Stimulated activated CD4-positive, alpha-beta T cell treated with anti-CD3 and anti-CD28 coated beads, Interleukin-4, amount 100 ng/mL, for 24 hours (primary cell): ENCODE measurements around the gene VPS52.

ENCODE experiments used
- DNase-seq: peaks from one replicate; pipeline ENCODE4 v3.0.0-alpha.2; 2020

Gene VPS52

GRCh38 chr6:33207552-33208090, 64.1 kb downstream of the VPS52 start:
- DNase-seq = no peak

DNA sequence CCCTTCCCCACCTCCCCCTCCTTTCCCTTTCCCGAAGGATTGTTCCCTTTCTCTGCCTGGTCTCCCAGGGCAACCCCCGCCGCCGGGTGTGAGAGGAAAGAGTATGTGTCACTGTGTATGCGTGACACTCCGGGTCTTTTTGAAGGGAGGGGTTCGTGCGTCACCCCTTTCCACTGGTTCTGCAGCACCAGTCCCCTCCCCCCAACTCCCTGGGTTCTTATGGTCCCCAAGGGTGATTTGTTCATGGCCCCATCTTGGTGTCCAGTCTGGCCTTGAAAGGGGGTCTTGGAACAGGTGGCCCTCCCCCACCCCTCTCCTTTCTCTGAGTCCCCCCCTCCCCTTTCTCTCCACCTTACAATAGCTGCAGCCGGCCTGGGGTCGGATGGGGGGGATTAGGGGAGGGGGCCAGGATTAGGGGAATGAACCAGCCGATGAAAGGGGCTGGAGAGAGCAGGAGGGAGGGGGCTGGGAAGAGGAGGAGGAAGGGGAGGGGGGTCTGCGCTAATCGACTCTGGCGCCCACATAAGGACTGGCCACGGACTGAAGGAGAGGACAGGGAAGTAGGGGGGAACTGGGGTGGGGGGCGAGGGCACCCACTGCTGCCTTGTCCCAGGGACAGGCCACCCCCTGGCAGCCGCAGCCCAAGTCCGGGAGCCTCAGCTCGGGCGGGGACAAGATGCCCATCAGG, 64.7 kb downstream of the VPS52 start:
- no peak for DNase-seq

GRCh38 chr6:33206027-33206863, 65.4 kb downstream of the VPS52 start:
- DNase-seq = no peak

DNA sequence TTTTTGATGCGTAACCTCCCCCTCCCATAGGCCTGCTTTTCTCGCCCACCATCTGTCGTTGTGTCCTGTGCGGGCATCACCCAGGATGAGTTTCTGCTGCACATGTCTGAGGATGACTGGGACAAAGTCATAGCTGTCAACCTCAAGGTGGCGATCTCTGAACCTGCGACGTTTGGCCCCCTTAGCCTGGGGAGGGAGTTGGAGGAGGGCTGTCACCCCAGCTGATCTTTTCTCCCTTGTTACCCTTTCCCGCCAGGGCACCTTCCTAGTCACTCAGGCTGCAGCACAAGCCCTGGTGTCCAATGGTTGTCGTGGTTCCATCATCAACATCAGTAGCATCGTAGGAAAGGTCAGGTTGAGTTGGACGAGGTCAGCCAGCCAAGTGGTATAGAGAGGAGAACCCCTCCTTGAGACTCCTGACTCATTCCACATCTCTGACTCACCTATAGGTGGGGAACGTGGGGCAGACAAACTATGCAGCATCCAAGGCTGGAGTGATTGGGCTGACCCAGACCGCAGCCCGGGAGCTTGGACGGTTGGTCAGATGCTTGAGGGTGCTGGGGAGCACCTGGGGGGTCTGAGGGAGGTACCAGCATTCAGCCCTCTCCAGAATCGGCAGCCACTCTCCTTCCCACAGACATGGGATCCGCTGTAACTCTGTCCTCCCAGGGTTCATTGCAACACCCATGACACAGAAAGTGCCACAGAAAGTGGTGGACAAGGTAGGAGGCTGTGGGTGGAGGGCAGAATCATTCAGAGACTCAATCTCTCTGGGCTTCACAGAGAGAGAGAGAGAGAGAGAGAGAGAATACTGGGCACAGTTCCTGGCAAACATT, 66.3 kb downstream of the VPS52 start:
- peak; percentile 55 for DNase-seq

- DNase-seq = peak; percentile 93
Measured at GRCh38 chr6:33204415-33205190, 67.1 kb downstream of the VPS52 start, which contains the start of gene HSD17B8. TSS of gene HSD17B8 (plus strand) at chr6:33204655. CDS start at chr6:33204669, 14 bp downstream.

GRCh38 chr6:33204165-33204414, 67.6 kb downstream of the VPS52 start:
- no peak for DNase-seq

DNA sequence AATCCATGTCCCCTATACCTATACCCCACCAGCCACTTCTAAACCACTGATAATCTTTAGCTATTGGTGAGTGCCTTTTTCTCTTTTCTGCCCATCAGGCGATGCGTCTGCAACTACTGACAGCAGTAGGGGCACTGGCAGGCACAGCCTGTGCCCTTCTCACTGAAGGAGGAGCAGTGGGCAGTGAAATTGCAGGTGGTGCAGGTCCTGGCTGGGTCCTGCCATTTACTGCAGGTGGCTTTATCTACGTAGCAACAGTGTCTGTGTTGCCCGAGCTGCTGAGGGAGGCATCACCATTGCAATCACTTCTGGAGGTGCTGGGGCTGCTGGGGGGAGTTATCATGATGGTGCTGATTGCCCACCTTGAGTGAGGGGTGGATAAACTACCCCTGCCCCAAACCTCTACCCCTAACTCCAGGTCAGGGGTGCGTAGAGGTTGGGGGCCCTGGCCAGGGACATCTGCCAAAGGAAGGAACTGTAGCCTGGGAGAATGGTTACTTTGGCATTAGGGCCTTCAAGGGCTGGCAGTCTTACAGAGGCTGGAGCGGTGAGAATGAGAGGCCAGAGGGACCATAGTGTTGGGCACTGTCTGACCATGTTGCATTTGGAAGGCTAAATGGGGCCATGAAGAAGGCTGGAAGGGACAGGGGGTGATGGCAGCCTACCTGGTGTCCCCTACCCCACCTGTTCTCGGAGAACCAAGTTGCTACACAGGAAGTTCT, 68.1 kb downstream of the VPS52 start:
- DNase-seq = no peak

DNA sequence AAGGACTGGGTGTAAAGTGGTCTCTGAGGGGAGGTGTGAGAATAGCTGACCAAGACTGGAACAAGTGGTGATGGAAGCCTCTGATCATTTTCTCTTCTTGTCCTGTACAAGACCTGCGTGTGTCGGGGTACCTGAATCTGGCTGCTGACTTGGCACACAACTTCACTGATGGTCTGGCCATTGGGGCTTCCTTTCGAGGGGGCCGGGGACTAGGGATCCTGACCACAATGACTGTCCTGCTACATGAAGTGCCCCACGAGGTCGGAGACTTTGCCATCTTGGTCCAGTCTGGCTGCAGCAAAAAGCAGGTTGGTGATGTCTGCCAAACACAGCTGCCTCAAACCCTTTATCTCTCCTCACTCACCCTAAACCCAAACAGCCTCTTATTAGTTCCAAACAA, 68.9 kb downstream of the VPS52 start:
- no peak for DNase-seq

- DNase-seq = no peak
Measured at GRCh38 chr6:33201935-33202334, 69.7 kb downstream of the VPS52 start.

GRCh38 chr6:33201147-33201545, 70.5 kb downstream of the VPS52 start:
- DNase-seq = no peak
